DMS53 (cell line): Measurements from ENCODE around the gene RGS3.
"Not testable (repeated sequence)": the region's sequence is repeated elsewhere in the genome, so short reads cannot be mapped to it uniquely, and the experiment has no call there.

ENCODE experiments used
- DNase-seq: peaks from one replicate; lab custom pipeline; 2025; lab: John Stamatoyannopoulos, UW

RGS3 gene

DNA sequence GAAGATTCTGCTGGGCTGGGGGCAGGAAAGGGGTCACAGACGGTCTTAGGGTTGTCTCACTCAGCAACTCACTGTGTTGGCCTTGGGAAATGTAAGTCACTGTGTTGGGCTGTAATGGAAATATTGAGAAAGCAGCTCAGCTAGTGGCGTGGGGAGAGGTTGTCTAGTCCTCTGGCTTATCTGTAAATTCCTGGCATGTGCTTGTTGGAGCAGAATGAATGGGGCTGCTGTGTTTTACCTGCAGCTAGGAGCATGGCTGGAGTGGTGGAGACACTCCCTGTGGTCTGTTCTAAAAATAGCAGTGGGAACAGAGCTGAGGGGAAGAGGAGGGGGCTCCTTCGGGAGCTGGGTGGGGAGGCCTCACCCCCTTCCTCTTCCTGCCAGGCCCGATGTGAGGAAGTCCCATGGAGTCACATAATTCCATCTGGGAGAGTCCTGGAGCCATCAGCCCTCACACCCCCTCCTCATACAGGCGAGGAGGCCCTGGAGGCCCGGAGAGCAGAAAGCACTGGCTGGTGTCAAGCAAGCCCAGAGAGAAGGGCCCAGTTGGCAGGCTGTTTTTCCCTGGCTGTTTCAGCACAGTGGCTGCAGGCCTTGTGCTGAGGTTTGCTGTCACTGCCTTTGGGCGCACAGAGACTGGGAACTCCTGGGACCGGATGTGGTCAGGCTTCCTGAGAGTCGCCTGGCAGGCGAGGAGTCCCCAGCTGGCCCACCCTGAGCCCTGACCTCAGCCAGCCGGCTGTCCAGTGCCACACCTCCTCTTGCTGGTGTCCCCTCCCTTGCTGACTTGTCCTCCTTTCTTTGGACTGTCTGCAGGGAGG is 84.9 kb downstream of the RGS3 start:
- no peak for DNase-seq

DNA sequence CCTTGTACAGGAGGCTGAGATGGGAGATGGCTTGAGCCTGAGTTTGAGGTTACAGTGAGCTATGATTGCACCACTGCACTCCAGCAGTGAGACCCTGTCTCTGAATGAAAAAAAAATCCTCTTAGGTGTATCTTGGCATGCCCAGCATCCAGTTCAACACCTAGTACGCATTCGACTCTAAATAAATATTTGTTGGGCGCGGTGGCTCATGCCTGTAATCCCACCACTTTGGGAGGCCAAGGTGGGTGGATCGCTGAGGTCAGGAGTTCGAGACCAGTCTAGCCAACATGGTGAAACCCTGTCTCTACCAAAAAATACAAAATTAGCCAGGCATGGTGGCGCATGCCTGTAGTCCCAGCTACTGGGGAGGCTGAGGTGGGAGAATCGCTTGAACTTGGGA is 86.4 kb downstream of the RGS3 start:
- not testable (repeated sequence) for DNase-seq

DNA sequence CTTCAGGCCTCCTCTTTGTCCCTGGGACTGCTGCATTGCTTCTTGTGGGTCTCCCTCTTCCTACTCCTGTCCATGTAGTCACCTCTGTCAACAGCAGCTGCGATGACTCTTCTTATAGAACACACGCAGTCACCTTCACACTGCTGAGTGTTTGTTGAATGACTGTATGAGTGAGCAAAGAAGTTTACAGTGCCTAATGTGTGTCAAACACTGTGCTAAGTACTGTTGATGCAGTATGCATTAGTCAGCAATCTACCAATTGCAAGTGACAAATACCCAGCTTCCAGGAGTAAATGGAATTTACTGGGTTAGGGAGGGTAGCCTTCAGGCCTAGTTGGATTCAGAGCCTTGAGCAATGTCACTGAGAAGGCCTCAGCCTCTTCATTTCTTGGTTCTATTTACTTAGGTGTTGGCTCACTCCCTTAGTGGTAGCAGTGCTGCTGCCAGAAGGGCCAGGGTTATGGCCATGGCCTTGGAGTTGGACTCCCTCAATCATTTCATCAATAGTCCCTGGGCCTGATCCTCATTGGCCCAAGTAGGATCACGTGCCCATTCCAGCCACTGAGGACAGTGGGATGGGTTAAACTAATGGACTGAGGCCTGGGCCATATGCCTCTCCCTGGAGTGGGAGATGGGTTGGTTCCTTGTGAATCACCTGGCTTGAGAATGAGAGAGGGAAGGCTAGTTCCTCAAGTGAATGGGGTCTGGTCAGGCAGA is 93.5 kb downstream of the RGS3 start:
- DNase-seq: peak; percentile 8

- no peak for DNase-seq
Observed at GRCh38 chr9:113558632-113559502, 95.3 kb downstream of the RGS3 start.

- no peak for DNase-seq
Observed at GRCh38 chr9:113559834-113560800, 96.6 kb downstream of the RGS3 start.

DNA sequence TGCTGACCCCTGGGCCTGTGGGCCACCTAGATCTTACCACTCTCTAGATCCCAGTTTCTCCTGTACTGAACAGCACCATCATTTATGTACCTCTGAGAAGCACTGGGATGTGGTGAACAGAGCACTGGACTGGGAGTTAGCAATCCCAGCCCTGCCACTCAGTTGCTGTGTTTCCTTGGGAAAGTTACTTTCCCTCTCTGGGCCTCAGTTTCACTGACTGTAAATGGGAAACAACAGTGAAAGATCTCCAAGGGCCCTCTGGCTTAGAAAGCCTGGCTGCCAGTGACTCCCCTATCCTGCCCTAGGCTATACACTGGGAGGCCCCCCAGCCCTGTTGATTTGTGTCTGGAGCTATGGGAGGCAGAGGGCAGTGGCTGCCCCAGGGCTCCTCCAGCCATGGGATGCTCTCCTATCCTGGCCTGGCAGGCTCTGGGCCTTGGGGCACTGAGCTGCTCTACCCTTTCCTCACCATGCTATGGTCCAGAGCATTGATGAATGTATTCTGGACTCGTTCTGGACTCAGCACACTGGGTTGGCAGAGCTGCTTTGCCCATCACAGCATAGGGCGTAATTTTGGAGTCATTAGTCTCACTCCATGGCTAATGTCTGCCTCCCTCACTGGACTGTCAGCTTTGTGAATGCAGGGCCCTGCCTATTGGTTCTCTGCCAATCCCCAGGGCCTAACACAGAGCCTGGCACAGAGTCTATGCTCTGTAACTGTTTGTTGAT is 99.3 kb downstream of the RGS3 start:
- no peak for DNase-seq

GRCh38 chr9:113563826-113564497 is 100.4 kb downstream of the RGS3 start:
- no peak for DNase-seq

DNA sequence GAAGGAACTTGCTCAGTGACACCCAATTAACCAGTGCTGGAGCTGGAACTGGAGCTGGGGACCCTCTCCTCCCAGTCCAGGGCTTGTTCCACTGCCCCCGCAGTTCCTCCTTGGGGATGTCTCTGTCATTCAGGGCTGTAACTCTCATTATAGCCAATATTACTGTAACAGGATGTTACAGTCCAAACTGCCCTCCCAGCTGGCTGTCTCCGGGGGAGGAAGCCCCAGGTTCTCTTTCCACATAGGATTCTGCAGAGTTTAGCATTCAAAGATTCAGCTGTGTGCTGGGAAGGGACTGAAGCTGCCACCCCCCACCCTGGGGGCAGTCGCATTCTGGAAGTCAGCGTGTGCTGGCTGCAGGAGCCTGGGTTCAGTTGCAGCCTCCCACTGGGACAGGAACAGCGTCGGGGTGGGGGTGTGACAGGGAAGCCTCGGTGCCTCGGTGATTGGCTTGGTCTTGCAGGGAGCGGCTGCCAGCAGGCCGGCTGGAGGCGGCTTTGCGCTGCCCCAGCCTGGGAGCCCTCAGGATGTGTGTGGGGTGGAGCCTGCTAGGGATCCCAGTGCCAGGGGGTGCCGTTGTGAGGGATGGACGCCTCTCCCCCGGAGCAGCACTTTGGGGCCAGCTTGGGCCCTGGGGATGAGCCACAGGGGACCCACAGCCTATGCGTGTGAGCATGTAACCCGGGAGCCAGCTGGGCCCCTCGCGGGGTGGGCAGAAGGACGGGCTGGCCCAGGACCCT is 101.1 kb downstream of the RGS3 start:
- DNase-seq: no peak

- no peak for DNase-seq
Observed at GRCh38 chr9:113566016-113566711, 102.6 kb downstream of the RGS3 start.

DNA sequence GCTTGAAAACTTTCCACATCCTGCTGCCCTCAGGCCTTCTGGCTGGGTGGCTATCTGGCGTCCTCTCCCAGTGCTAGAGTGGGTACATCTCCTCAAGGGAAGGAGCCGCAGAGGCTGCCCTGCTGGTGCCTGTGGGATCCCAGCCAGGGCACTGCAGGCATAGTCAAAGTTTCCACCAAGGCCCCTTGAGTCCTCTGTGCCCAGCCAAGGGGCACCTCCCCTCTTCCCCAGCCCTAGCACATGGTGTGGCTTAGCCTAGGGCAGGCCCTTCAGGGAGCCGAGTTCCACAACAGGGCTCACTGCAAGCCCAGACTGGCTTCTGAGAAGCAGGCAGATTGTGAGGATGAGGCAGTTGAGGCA is 103.2 kb downstream of the RGS3 start:
- DNase-seq: no peak

GRCh38 chr9:113567361-113568080 is 104.0 kb downstream of the RGS3 start:
- DNase-seq: no peak

- DNase-seq: no peak
Observed at GRCh38 chr9:113568081-113568435, 104.5 kb downstream of the RGS3 start.

GRCh38 chr9:113568571-113569321 is 105.2 kb downstream of the RGS3 start:
- peak; percentile 51 for DNase-seq

DNA sequence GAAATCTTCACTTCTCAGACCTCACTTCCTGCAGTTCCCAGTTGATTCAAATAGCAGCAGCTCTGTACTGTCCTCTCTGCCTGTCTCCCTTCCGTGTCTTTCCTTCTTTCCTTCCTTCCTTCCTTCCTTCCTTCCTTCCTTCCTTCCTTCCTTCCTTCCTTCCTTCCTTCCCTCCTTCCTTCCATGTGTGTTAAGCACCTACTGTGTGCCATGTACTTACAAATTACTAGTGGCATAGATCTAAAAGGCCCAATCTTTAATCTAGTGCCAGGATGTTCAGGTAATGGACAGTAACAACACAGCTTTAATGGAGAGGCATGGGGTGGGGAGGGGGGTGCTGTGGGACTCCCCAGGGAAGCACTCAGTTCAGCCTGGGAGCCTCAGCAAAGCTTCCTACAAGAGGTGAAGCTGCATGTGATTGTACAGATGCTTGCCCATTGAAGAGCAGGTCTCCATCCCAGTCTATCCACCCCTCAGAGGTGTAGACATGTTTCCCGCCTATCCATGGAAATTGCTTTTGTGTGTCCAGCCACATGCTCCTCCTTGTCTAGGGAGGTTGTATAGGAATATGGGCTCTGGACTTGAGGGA is 106.0 kb downstream of the RGS3 start:
- DNase-seq: no peak

GRCh38 chr9:113570106-113570505 is 106.6 kb downstream of the RGS3 start:
- DNase-seq: no peak

- DNase-seq: no peak
Observed at GRCh38 chr9:113570749-113571711, 107.5 kb downstream of the RGS3 start.
